H4 (cell line): ENCODE data around the gene VEGFC. TPM values are rescaled to one million over a fixed set of nuclear protein-coding genes. Genes with fewer than 3 reads are reported as not detected.
A peak's percentile ranks its signal among the peaks of the same experiment; 100 is the strongest.

Experiments used
- DNase-seq: peaks from one replicate; pipeline ENCODE4 v3.0.0-alpha.2; 2015; ENCODE audit warnings: low spot score
- total RNA-seq: library from RNA; depleted of rRNA; stranded (reverse); fragments of >200 nt; shearing (Covaris generic); gene quantifications from 2 replicates; pipeline ENCODE4 v1.2.3, GENCODE V29; 2014

The VEGFC gene
- total RNA-seq, 1 experiment from 2014 or later = 15.1 TPM

DNA sequence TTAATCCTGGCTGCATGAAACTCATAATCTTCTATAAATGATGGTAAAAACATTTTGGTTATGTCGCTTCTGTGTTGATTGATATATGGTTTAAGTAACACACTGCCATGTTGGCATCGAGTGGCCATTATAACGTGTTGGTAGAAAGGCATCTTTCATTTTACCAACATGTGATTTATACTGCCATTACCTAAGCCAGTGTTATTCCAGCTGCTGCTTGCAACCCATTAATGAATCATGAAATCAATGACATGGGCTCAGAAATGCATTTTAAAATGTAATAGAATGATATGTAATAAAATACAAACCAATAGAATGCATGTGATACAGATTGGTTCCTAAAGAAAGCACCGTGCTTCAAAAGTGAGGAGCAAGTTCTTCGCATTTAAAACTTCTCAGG is 102.0 kb downstream of the VEGFC start:
- no peak for DNase-seq

DNA sequence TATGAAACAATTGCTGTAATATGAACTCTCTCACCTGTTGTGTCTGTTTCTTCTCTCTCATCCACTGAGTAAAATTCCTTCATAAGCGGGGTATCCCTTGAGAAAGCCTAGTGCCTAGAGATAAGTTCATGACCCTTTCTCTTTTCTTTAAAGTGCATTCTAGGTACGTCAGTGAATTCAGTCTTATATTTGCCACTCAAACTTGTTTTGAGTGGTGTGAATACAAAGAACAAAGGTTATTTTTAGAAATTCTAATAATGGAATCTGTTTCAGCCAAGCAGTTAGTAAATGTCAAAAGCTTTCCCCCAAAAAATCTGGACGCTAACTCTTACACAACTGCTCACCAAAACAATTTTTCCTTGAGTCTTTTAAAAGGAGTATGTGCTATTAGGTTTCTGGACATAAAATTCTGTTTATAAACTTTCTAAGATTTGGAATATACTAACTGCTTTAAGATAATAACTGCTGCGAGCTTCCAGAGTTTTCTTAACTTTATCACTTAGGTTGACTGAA is 112.0 kb downstream of the VEGFC start:
- no peak for DNase-seq

DNA sequence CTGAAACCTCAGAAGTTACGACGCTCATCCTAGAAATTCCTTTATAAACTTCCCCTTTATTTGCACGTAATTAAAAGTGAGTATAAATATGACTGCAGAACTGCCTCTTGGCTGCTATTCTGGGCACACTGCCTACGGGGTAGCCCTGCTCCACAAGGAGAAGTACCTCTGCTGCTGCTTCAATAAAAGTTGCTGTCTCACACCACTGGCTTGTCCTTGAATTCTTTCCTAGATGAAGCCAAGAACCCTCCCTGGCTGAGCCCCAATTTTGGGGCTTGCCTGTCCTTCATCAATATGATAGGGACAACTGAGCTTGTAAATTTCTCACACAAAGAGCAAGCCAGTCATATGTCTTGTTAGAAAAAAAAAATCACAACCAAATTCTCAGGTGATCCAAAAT is 115.8 kb downstream of the VEGFC start:
- no peak for DNase-seq

DNA sequence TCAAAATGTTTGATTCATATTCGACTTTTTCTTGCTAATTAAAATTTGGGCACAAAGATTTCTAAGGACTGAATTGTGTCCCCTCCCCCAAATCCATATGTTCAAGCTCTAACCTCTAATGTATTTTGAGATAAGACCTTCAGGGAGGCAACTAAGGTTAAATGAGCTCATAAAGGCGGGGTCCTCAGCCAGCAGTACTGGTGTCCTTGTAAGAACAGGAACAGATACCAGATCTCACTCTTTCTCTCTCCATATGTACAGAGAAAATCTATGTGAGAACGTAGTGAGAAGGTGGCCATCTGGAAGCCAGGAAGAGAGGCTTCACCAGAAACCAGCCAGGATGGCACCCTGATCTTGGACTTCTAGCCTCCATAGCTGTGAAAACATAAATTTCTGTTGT is 116.9 kb downstream of the VEGFC start:
- DNase-seq = no peak

DNA sequence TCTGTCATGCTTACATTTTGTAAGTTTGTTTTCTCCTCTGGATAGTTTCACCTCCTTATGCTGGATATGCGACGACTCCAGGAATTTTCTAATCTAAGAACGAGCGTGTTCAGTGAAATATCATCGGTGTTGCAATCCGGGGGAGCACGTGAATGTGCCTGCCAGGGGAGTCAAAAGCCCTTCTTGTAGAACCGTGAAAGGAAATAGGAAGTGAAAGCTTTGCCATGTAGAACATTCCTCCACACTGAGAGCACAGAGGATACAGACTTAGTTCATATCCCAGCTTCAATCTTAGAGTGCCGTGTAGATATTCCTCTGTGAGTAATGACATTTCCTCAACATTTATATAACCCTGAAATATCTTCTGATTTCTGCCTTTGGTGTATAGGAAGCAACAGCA is 121.2 kb downstream of the VEGFC start:
- no peak for DNase-seq

DNA sequence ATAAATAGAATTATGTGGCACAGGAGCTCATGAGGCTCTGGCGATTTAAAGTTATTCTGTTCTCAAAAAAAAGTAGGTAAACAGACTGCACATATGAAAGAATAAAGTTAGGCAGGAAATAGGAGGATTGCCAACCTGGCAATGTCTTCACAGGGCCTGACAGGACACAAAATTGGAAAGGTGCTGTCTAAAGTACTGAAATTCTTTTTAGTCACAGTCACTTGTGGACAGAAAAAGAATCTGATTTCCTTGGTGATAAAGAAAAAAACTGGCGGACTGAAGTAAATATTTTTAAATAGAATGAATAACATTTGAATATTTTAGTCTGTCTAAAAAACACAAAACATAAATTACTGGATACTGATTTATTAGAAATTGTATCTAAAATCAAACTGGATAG is 124.4 kb downstream of the VEGFC start:
- DNase-seq = no peak

DNA sequence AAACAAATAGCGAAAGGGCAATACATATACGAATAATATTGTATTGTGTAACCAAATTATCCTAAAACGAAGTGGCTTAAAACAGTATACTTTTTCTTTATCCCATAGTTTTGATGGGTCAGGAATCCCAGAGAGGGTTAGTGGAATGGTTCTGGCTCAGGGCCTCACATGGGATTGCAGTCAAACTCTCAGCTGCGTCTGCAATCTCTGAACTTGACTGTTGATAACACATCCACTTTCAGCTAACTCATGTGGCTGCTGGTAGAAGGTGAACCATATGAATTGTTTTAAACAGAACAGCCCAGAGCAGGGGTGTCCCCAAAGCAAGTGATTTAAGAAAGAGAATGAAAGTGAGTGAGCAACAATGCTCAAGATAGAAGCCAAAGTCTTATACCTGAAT is 127.8 kb downstream of the VEGFC start:
- DNase-seq = no peak

DNA sequence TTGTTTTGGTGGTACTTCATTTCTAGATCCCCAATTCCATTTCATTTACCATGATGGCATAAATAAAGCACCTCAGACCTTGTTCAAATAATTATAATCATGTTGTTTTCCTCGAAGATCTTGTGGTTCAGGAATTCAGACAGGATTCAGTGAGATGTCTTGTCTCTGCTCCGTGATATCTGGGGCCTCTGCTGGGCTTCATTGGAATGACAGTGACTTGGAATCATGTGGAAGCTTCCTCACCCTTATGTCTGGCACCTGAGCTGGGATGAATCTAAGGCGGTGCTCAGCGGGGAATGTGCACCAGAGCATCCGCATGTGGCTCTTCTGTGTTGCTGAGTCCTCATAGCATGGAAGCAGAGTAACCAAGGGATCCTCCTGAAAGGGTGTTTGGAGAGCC is 132.2 kb downstream of the VEGFC start:
- DNase-seq = no peak

DNA sequence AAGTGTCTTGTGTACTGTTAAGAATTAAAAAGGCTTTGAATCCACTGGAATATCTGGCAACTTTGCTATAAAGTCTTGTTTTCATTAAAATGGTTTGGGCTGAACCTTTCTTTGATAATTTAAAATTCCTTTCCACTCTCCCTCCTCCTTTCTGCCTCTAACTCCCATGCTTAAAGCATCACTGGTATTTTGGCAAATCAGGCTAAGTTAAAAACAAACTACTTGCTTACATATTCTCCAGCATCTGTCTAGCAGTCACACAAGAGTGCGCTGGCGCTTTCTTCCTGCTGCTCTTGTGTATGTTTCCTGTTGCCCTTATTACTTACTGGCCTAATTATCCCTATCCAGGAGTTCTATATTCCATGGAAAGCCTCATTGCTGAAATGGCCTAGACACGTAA is 136.6 kb downstream of the VEGFC start:
- DNase-seq = no peak

DNA sequence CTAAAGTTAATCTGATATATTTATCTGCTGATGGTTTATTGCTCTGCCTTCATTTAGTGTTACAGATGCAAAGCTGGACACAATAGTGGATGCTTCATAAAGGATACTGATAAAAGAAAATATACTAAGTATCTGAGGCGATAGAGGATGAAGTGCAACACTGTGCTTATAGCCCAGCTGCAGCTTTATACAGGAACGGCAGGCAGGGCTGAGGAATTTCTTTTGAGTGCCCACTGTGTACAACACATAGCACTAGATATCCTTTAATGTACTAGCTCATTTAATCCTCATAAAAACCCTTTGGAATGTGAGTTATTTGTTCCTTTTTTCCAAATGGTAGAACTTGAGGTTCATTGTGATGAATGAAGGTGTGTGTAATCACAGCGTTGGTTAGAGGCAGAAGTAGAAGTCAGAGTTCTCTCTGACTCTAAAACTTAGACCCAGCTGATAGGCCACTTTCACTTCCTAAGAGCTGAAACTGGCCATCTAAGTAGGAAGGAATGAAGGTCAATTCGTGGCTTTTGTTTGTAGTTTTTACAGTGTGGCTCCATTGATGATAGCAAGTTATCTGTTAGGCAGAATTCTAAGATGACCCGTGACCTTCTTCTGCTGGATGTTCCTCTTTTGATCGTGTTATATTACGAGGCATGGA is 138.0 kb downstream of the VEGFC start:
- DNase-seq = no peak

DNA sequence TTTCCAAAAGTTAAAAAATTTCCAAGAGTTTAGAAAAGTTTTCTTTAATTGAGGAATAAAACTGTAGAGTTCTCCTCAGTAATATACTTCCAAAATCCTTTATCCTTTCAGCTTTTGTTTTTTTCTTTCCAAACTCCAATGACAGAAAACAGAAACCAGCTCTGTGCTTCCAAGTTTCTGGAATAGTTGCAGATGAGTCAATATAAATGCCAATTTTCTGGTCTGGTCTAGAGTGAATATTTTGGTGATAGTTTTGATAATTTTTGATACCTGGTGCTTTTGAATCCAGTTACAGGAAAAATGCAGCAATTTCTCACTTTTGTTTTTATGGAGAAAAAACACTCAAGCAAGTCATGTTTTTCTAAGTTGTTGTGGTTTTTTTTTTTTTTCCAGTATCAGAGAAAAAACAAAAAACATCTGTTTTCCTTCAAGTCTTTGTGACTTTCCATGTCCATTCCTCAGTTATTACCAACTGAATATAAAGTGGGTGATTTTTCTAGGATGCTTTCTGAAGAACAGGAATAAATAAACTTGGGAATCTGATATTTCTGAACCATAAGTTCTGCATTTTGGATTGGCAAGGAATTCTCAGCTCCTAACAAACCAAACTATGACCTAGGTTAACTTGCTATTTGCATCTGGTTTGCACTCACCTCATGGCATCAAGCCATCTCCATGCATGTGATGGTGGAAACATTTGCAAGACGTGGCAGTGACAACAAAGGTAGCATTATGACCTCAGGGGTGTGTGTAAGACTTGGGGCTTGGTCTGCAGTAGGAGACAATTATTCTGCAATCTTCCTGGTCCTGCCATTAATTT is 139.1 kb downstream of the VEGFC start:
- peak; percentile 39 for DNase-seq

DNA sequence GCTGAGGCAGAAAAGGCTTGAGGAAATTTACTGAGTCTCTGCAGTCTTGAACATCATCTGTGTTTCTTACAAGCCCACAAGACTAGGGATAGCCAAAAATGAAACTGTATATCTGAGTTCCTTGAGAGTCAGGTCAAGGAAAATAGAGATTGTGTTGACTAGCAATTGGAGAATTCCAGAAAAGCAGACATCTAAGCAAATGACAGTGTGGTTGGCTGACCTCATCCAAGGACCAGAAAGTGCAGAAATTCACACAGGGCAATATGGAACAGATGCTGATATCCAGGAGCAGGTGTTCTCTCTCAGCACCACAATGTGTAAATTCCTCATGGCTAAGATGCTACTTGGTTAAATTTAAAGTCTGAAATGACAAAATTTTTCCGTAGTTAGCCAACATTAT is 146.4 kb downstream of the VEGFC start:
- DNase-seq = no peak

DNA sequence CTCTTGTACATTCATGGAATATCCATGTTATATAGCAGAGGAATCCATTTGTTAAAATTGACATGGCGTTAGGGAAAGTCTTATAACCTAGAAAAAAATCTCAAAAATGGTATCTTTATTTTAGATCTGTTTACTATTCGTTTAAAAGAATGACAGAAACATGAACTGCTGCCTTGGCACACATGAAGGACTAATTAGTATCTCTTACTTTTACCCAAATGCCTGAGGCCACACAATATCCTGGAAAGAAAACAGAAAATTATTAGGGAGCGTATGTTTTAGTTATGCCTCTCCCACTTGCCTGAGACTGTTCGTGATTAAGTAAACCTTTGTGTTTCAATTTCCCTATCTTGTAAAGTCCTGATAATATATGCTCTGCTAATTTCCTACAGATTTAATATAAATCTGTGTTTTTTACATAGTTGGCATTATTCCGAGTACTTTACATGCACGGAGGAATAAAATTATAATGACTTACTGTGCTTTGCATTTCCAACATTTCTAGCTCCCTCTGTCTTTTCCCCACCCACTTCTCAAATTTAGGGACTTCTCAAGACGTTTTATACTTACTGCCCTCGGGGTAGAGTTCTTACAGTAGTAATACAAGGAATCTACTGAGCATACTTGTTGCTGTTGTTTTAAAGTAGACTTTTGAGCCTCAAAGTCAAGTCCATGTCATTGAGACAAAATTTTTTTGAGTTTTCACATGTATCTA is 147.3 kb downstream of the VEGFC start:
- no peak for DNase-seq

DNA sequence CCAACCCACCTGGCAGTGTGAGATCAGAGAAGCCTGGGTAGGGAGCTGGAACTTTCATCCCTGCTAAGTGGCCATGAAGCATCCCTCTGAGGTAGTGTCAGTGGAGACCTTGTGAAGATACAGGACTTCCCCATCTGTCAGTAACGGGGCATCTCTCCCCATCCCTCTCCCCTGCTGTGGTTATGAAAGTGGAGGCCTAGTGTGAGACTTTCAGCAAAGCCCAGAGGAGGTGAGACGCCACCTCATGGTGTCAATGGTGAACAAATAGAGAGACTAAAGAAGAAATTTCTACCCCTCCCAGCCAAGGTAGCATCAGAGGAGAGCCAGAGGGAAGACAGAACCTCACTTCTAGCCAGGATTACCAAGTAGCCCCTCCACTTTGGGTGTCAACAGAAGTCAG is 150.2 kb downstream of the VEGFC start:
- no peak for DNase-seq

DNA sequence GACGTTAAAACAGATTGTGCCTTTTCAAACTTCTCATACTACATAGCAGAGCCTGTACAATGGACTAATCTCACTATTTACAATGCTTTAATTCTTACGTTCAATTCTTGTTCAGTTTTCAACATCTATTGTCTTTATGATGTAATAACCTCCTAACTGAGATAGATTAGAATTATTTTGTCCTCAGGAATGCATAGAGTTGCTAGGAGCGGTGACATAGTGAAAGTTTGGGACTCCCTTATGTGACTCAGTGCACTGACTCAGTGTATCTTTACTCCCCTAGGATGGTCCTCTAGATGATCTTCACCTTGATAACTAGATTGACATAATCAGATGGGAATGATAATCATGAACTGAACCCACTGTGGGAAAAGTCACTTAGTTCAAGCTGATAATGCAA is 151.5 kb downstream of the VEGFC start:
- DNase-seq = no peak

DNA sequence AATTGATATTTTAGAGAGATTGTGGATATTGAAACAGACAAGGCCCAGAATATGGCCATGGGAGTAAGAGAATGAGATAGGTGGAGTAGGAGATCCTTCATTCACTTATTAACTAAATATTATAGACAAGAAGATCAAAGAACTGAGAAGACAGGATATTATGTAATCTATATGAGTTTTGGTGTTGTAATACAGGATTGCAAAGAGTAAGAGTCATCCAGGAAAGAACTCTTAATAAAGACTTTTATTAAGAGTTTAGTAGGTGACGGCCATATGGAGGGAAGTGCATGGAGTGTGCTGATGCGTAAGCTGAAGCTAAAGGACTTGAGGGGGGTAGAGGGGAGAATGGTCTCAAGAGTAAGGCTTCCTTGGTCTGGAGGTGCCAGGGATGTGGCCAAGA is 153.7 kb downstream of the VEGFC start:
- DNase-seq = no peak

DNA sequence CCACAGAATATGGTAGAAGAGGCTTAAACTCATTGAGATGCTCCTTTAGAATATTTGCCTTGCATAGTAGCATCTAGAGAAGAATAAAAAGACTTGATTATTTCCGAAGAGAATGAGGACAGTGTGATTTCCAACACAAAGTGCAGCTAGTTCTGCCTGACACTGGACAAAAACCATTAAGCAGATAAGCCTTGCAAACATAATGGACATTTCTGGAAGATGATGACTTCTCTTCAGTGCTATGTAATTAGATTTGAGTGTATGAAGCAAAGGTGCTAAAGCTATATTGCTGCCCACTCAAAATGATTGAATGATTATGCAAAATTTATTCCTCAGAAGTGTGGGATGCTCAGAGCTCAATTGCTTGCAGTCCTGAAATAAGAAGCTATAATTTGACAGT is 156.4 kb downstream of the VEGFC start:
- DNase-seq = no peak

DNA sequence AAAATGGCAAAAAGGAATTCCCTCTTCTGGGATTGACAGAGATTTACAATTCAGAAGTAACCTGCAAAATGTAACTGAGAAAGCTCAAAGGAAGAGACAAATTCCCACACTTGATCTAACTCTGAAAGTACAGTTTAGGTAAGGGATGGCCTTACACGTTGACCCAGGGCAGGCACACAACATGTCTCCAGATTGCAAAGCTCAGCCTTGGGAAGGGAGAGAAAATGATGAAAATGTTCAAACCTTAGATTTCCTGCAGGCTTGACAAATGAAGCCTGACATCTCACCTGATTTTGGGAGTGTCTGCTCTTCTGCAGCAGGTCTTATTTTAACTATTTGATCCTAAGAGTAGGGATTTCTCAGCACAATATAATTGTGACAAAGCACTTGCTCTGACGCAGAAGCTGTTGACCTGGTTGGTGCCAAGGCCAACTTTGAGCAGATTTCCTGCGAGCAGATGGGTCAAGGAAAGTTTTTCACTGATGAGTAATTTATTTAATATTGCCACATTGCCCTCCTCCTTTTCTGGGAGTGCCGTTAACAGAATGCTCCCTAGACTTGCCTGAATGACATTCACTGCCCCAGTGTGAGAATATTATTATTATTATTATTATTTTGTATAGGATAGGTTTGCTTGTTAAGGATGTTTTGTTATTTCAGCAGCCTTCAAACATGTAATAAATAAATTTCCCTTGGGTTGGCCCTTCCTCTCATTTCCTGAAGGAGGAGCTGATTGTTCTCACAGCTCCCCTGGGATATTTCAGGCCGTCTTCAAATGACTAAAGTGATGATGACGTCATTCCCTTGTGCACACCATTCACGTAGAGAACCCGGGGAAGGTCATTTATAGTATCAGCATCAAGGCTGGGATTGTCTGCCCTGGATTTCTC is 157.1 kb downstream of the VEGFC start:
- DNase-seq = peak; percentile 84
